HFFc6 (cell line): ENCODE measurements around the gene ZNF382. TPM values are rescaled to one million over a fixed set of nuclear protein-coding genes. Genes with fewer than 3 reads are reported as not detected.
A peak's percentile ranks its signal among the peaks of the same experiment; 100 is the strongest.

Source experiments
- DNase-seq: peaks from one replicate; pipeline ENCODE4 v3.0.0-alpha.2; 2018
- H3K27ac Mint-ChIP-seq: 2 replicates; pipeline ENCODE4 v1.8.0; 2020; ENCODE audit warnings: mild to moderate bottlenecking, mixed read lengths
- H3K27me3 Mint-ChIP-seq: 2 replicates; pipeline ENCODE4 v1.8.0; 2021; ENCODE audit warnings: mild to moderate bottlenecking, moderate library complexity, mixed read lengths; ENCODE audit not compliant: insufficient read depth
- H3K36me3 Mint-ChIP-seq: 2 replicates; pipeline ENCODE4 v1.8.0; 2021; ENCODE audit warnings: low read depth, mixed read lengths
- H3K4me1 Mint-ChIP-seq: 2 replicates; pipeline ENCODE4 v1.8.0; 2020; ENCODE audit warnings: low read depth, mixed read lengths
- H3K4me3 Mint-ChIP-seq: 2 replicates; pipeline ENCODE4 v1.8.0; 2020; ENCODE audit warnings: mild to moderate bottlenecking, moderate library complexity, mixed read lengths
- H3K9me3 Mint-ChIP-seq: 2 replicates; pipeline ENCODE4 v1.8.0; 2020; ENCODE audit warnings: mild to moderate bottlenecking, mixed read lengths
- CTCF ChIP-seq: fragments of 200-600 bp; sonication (generic); IDR thresholded peaks from 2 replicates; pipeline ENCODE4 v1.5.0; 2021; ENCODE audit warnings: antibody characterized with exemption, mild to moderate bottlenecking
- long read RNA-seq: library from polyadenylated mRNA; unstranded; transcript quantifications from one replicate; pipeline ENCODE4 v2.0.0, GENCODE V29; 2019
- total RNA-seq, 6 experiments: library from RNA; stranded (reverse); fragmentation: NEBNext Ultra II Directional; extraction: Animal tissue kit (Norgen Biotek cat#: 25700); gene quantifications; 2 replicates in 1 of 6; 3 replicates in 5 of 6; pipeline ENCODE4 v1.2.3, GENCODE V29; 2021

ZNF382 gene
- total RNA-seq: 1 to 10 TPM; 1.5 to 3.6 (median 2.5) TPM
- long read RNA-seq: 0 reads

- peak; percentile 3 for DNase-seq
- no peak for TF ChIP-seq CTCF
- H3K27ac Mint-ChIP-seq: peak within 1 kb of the TSS; percentile 56
- peaks cover 42% of the 10 kb centered on the region for H3K36me3 Mint-ChIP-seq
- H3K9me3 Mint-ChIP-seq: peaks cover 61% of the 10 kb centered on the region
- H3K4me3 Mint-ChIP-seq: peak within 1 kb of the TSS; percentile 91
- peaks cover 14% of the 10 kb centered on the region for H3K4me1 Mint-ChIP-seq
- peaks cover 1% of the 10 kb centered on the region; the same call in 1 of the 2 replicates for H3K27me3 Mint-ChIP-seq
Measured at GRCh38 chr19:36605101-36605876, at the start of gene ZNF382. ZNF382 (plus strand) TSS chr19:36605313; CDS start chr19:36609915, 4,602 bp downstream.

DNA sequence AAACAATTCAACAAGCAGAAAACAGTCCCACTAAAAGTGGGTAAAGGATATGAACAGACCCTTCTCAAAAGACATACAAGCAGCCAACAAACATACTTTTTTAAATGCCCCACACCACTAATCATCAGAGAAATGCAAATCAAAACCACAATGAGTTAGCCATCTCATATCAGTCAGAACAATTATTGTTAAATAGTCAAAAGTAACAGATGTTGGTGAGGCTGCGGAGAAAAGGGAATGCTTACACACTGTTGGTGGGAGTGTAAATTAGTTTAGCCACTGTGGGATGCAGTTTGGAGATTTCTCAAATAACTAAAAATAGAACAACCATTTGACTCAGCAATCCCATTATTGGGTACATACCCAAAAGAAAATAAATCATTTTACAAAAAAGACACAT is 40.7 kb upstream of the ZNF382 start:
- no peak for TF ChIP-seq CTCF
- Mint-ChIP-seq H3K4me1 (no peaks in the 10 kb centered on the region), H3K36me3 (peaks cover 94% of the 10 kb centered on the region), H3K27ac (no peak overlapping the region), H3K9me3 (peaks cover 85% of the 10 kb centered on the region), H3K27me3 (no peaks in the 10 kb centered on the region), H3K4me3 (no peak overlapping the region)
- DNase-seq: no peak

DNA sequence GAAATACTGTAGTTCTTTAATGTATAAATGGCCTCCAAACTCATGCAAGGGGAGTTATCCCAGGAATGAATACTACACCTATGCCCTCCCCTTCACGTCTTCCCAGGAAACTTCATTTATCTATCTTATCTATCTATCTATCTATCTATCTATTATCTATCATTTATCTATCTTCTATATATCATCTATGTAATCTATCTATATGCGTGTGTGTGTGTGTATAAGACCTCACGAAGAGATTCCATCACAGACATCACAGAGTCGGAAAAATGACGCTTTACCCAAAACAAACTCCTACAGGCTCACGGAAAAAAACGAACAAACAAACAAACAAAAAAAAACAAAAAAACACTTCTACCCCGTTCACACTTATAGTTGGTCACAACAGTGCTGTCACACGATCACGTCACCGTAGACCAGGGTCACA is 32.5 kb upstream of the ZNF382 start:
- peaks cover 44% of the 10 kb centered on the region for H3K9me3 Mint-ChIP-seq

GRCh38 chr19:36573020-36573894 is 31.9 kb upstream of the ZNF382 start, which contains the start of gene ZNF529:
ZNF529 (minus strand) TSS chr19:36573292; CDS start chr19:36572346, 946 bp downstream.
- DNase-seq: peak; percentile 82
- Mint-ChIP-seq H3K36me3 (peaks cover 85% of the 10 kb centered on the region), H3K27ac (peak within 1 kb of the TSS; percentile 93), H3K4me3 (peak within 1 kb of the TSS; percentile 98), H3K4me1 (peaks cover 30% of the 10 kb centered on the region), H3K27me3 (peaks cover 2% of the 10 kb centered on the region; the same call in 1 of the 2 replicates), H3K9me3 (peaks cover 41% of the 10 kb centered on the region)
- TF ChIP-seq CTCF: no peak

More for the DNA sequence above, 32.5 kb upstream of the ZNF382 start:
- no peak for DNase-seq
- Mint-ChIP-seq H3K27me3 (peaks cover 2% of the 10 kb centered on the region; the same call in 1 of the 2 replicates), H3K27ac (peak overlapping the region; percentile 93), H3K36me3 (peaks cover 89% of the 10 kb centered on the region), H3K4me1 (peaks cover 30% of the 10 kb centered on the region), H3K4me3 (peak overlapping the region; percentile 98)
- TF ChIP-seq CTCF: no peak

DNA sequence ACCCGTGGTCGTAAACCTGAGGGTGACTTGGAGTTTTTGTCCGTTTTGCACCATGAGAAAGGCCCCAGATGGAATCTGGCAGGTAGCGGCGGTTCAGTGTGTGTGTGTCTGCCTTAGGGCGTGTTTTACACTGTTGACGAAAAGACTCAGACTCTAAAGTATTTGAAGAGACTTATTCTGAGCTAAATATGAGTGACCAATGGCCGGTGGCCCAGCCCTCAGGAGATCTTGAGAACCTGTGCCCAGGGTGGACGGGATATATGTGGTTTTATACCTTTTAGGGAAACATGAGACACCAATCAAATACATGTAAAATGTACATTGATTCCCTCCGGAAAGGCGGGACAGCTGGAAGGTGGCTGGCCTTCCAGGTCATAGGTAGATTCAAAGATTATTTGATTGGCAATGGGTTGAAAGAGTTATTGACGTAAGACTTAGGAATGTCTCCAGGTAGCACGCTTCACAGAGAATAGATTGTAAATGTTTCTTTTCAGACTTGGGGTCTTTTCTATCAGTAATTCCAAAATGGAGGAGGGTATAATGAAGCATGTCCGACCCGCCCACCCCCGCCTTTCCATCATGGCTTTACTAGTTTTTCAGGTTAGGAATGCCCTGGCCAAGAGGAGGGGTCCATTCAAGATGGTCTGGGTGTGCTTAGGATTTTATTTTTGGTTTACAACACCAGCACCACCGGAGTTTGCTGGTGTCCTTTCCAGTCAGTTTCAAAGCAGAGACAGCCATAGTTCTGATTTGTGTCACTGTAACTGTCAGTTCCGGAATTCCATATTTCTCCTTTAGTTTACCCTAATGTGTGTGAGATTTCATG is 31.0 kb upstream of the ZNF382 start:
- Mint-ChIP-seq H3K4me3 (peak overlapping the region; percentile 98), H3K27me3 (peaks cover 2% of the 10 kb centered on the region; the same call in 1 of the 2 replicates), H3K36me3 (peaks cover 79% of the 10 kb centered on the region), H3K4me1 (peaks cover 30% of the 10 kb centered on the region), H3K9me3 (peaks cover 39% of the 10 kb centered on the region), H3K27ac (peak overlapping the region; percentile 93)
- TF ChIP-seq CTCF: no peak
- peak; percentile 20 for DNase-seq
